Nephron (organoid): ENCODE results near the gene ARID1B.

Experiments used
- H3K27ac Mint-ChIP-seq, 3 experiments: 2 replicates each; pipeline ENCODE4 v1.8.0; 2020; ENCODE audit warnings: mixed read lengths in 3 of 3, mild to moderate bottlenecking in 2 of 3, moderate library complexity in 1 of 3
- H3K27me3 Mint-ChIP-seq: 2 replicates; pipeline ENCODE4 v1.8.0; 2021; ENCODE audit warnings: low read depth, mild to moderate bottlenecking, moderate library complexity, mixed read lengths
- H3K36me3 Mint-ChIP-seq: 2 replicates; pipeline ENCODE4 v1.8.0; 2020; ENCODE audit warnings: low read depth, mixed read lengths
- H3K4me1 Mint-ChIP-seq: 2 replicates; pipeline ENCODE4 v1.8.0; 2020; ENCODE audit warnings: mixed read lengths
- H3K4me3 Mint-ChIP-seq, 3 experiments: 2 replicates each; pipeline ENCODE4 v1.8.0; 2020; ENCODE audit warnings: mild to moderate bottlenecking in 3 of 3, mixed read lengths in 3 of 3, moderate library complexity in 2 of 3
- H3K9me3 Mint-ChIP-seq: 2 replicates; pipeline ENCODE4 v1.8.0; 2020; ENCODE audit warnings: mixed read lengths
- CTCF ChIP-seq, 3 experiments: fragments of 200-600 bp; sonication (generic); IDR thresholded peaks; one replicate each; pipeline ENCODE4 v1.5.0; 2021; ENCODE audit warnings: antibody characterized with exemption in 3 of 3; ENCODE audit not compliant: unreplicated experiment in 3 of 3

The ARID1B gene

GRCh38 chr6:156853733-156854132, 76.6 kb downstream of the ARID1B start:
- Mint-ChIP-seq H3K27ac (no peak overlapping the region), H3K4me3 (no peak overlapping the region), H3K4me1 (peaks cover 55% of the 10 kb centered on the region), H3K36me3 (no peaks in the 10 kb centered on the region), H3K9me3 (no peaks in the 10 kb centered on the region), H3K27me3 (no peaks in the 10 kb centered on the region)
- no peak for TF ChIP-seq CTCF (IDR thresholded peaks at IDR 0.05; ENCODE audit: unreplicated experiment in 3 of 3)

- Mint-ChIP-seq H3K27me3 (no peaks in the 10 kb centered on the region), H3K27ac (no peak overlapping the region), H3K36me3 (no peaks in the 10 kb centered on the region), H3K4me1 (peaks cover 46% of the 10 kb centered on the region), H3K9me3 (no peaks in the 10 kb centered on the region), H3K4me3 (no peak overlapping the region)
- TF ChIP-seq CTCF (IDR thresholded peaks at IDR 0.05; ENCODE audit: unreplicated experiment in 3 of 3): no peak
These were observed 77.4 kb downstream of the ARID1B start for GRCh38 chr6:156854466-156855161.

GRCh38 chr6:156857573-156857972, 80.4 kb downstream of the ARID1B start:
- Mint-ChIP-seq H3K9me3 (no peaks in the 10 kb centered on the region), H3K4me1 (peaks cover 29% of the 10 kb centered on the region), H3K36me3 (peaks cover 6% of the 10 kb centered on the region), H3K4me3 (no peak overlapping the region), H3K27ac (no peak overlapping the region), H3K27me3 (no peaks in the 10 kb centered on the region)
- no peak for TF ChIP-seq CTCF (IDR thresholded peaks at IDR 0.05; ENCODE audit: unreplicated experiment in 3 of 3)

- Mint-ChIP-seq H3K9me3 (peaks cover 6% of the 10 kb centered on the region), H3K36me3 (peaks cover 18% of the 10 kb centered on the region), H3K4me1 (peaks cover 24% of the 10 kb centered on the region), H3K27ac (no peak overlapping the region), H3K4me3 (no peak overlapping the region), H3K27me3 (no peaks in the 10 kb centered on the region)
- no peak for TF ChIP-seq CTCF (IDR thresholded peaks at IDR 0.05; ENCODE audit: unreplicated experiment in 3 of 3)
These were observed 82.5 kb downstream of the ARID1B start for GRCh38 chr6:156859686-156860085.

- peaks cover 34% of the 10 kb centered on the region for H3K36me3 Mint-ChIP-seq
- no peak for TF ChIP-seq CTCF (IDR thresholded peaks at IDR 0.05; ENCODE audit: unreplicated experiment in 3 of 3)
- H3K27me3 Mint-ChIP-seq: no peaks in the 10 kb centered on the region
These were observed 85.5 kb downstream of the ARID1B start for GRCh38 chr6:156862711-156863110.

GRCh38 chr6:156863504-156863903, 86.3 kb downstream of the ARID1B start:
- Mint-ChIP-seq H3K9me3 (peaks cover 11% of the 10 kb centered on the region), H3K27ac (no peak overlapping the region), H3K36me3 (peaks cover 34% of the 10 kb centered on the region), H3K4me1 (peaks cover 34% of the 10 kb centered on the region), H3K4me3 (no peak overlapping the region), H3K27me3 (no peaks in the 10 kb centered on the region)
- TF ChIP-seq CTCF (IDR thresholded peaks at IDR 0.05; ENCODE audit: unreplicated experiment in 3 of 3): no peak

More at GRCh38 chr6:156862711-156863110, 85.5 kb downstream of the ARID1B start:
- Mint-ChIP-seq H3K9me3 (peaks cover 11% of the 10 kb centered on the region), H3K4me1 (peaks cover 29% of the 10 kb centered on the region), H3K4me3 (no peak overlapping the region), H3K27ac (peak overlapping the region in 1 of 3 experiments; percentile 23)
